GM11168 (cell line): ENCODE data around the gene CEP350.

ENCODE experiments used
- in situ Hi-C: fragments of 300-500 bp; cut with MboI; formaldehyde crosslinking; loops from one replicate; pipeline ENCODE4 v1.12.0; 2022; ENCODE audit warnings: low sequenced_read_pairs; ENCODE audit not compliant: unreplicated experiment

CEP350 gene, protein sequence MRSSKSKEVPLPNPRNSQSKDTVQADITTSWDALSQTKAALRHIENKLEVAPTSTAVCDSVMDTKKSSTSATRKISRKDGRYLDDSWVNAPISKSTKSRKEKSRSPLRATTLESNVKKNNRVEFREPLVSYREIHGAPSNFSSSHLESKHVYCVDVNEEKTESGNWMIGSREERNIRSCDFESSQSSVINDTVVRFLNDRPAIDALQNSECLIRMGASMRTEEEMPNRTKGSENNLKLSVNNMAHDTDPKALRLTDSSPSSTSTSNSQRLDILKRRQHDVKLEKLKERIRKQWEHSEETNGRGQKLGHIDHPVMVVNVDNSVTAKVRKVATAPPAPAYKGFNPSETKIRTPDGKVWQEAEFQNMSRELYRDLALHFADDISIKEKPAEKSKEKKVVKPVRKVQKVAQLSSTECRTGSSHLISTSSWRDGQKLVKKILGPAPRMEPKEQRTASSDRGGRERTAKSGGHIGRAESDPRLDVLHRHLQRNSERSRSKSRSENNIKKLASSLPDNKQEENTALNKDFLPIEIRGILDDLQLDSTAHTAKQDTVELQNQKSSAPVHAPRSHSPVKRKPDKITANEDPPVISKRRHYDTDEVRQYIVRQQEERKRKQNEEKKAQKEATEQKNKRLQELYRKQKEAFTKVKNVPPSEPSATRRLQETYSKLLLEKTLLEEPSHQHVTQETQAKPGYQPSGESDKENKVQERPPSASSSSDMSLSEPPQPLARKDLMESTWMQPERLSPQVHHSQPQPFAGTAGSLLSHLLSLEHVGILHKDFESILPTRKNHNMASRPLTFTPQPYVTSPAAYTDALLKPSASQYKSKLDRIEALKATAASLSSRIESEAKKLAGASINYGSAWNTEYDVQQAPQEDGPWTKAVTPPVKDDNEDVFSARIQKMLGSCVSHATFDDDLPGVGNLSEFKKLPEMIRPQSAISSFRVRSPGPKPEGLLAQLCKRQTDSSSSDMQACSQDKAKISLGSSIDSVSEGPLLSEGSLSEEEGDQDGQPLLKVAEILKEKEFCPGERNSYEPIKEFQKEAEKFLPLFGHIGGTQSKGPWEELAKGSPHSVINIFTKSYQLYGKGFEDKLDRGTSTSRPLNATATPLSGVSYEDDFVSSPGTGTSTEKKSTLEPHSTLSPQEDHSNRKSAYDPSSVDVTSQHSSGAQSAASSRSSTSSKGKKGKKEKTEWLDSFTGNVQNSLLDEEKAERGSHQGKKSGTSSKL (N-terminal part only)

GRCh38 chr1:179954493-179955286, at the start of gene CEP350:
CEP350 (plus strand) TSS chr1:179954810; CDS start chr1:179986182, 31,372 bp downstream.
- in situ Hi-C loops, result no loop called here

DNA sequence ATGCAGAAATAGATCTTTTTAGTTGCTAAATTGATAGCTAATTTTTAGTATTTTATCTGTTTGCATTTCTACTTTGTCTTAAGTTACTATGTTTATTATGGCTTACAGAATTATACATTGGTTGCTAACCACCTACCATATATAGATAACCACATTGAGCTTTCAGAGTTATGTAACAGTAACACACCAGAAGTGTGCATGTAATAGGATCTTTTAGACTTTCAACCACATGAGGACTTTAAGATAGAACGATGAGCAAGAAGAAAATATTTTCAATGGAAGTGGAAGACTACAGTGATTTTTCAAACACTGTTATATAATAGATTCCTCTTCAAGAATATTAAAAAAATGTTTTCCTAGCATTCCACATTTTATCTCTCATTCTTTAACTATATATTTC, 43.7 kb upstream of the CEP350 start:
- in situ Hi-C loops, result no loop called here

DNA sequence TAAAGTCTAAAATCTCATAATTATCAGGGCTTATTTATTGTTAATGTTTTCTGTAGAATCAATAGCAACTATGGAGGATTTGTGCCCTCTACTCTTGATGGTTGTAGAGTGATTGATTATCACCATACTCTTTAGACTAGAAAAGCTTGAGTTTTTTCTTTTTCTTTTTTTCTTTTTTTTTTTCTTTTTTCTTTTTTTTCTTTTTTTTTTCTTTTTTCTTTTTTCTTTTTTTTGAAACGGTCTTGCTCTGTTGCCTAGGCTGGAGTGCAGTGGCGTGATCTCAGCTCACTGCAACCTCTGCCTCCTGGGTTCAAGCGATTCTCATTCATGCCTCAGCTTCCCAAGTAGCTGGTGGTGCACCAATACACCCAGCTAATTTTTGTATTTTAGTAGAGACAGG, 42.8 kb upstream of the CEP350 start:
- in situ Hi-C loops, result no loop called here

GRCh38 chr1:179917601-179918429, 36.8 kb upstream of the CEP350 start:
- in situ Hi-C loops, result no loop called here

- in situ Hi-C loops, result no loop called here
Measured at GRCh38 chr1:179921472-179921871, 33.1 kb upstream of the CEP350 start.

DNA sequence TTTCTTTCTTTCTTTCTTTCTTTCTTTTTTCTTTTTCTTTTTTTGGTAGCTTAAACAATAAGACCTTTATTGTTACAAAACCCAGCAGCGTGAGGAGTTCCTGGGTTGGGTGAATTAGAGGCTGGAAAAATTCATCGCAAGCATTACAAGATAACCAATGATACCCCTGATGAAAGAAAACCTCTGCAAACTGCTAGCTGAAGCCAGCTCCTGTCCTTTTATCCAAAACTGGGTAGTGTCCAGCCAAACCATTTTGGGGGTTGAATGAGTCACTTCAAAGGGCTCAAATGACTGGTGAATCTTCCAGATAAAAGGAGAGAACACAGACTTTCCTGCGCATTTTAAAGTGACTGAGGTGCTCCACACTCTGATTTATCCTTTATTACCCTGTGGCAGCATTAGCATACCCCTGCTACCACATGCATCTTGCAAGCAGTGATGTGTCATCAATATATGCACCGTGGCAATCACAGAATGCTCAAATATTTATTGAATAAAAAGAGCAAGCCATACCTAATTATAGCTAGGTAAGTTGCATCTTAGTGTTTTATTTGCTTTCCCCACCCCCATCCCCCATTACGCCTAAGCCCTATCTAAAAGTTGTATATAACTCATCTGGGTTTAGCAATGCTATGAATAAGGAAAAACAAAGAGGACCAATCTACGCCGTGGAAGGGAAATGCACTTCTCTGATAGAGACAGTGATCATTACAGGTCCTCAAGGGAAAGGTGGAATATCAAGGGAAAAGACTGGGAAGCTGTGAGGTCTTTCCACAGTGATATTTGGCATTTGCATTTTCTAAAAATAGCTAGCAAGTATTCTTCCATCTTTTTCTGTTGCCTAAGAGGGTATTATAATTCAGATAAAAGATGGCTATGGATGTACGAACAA, 32.4 kb upstream of the CEP350 start:
- in situ Hi-C loops, result no loop called here

DNA sequence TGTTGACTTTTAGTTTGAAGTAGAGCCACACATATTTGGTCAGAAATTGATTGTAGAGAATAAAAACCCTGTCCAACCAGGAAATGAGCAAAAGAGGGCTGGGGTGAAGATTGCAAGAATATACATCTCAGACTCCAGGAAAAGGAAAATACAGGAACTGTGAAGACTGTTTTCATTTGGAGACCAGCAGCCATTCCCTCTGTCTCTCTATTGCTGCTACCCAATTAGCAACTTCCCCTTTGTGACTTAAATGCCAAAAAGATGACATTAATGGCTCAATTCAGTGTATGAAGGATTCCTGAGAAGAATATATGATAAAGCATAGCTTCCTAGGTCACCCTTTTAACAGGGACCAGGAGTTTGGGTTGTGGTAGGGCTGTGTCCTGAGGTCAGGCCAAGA, 31.6 kb upstream of the CEP350 start:
- in situ Hi-C loops, result no loop called here

- in situ Hi-C loops, result no loop called here
Measured at GRCh38 chr1:179924268-179924667, 30.3 kb upstream of the CEP350 start.

- in situ Hi-C loops, result no loop called here
Measured at GRCh38 chr1:179925302-179925701, 29.3 kb upstream of the CEP350 start.

- in situ Hi-C loops, result no loop called here
Measured at GRCh38 chr1:179925922-179926849, 28.4 kb upstream of the CEP350 start.

- in situ Hi-C loops, result no loop called here
Measured at GRCh38 chr1:179926850-179927205, 27.8 kb upstream of the CEP350 start.

DNA sequence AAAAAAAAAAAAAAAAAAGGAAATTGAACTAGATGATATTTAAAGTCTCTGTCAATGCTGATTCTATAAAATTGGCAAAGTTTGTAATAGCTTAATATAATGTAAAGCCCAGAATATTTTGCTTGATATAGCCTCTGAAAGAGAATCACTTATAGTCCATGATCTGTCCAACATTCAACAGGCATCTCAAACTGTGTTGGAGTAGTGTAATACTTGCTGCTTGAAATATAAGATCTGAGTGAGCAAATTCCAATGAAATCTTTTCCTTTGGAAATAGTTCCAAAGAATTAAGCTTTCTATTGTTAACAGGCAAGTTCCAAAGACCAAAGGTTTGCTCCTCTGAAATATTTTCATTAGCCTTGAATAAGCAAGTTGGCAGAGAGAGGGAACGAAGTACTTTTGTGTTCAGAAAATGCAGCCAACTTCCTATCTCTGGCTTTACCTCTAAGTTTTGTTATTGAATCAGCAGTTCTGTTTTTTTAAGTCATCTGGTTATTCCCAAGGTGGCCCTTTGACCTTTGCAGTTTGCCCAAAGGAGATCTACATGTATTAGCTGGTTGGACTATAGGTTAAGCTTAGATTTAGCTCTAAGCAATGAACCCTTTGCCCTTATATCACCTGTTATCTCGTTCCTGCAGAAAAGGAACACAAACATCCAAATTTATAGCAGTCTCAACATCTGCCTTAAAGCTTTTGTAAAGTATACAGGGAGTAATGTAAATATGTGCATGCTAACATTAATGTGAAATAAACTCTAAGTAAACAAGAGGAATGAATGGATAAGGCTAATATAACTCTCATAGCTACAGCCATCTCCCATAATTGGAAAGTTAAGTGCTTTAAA, 24.4 kb upstream of the CEP350 start:
- in situ Hi-C loops, result no loop called here

- in situ Hi-C loops, result no loop called here
Measured at GRCh38 chr1:179930867-179931266, 23.7 kb upstream of the CEP350 start.

DNA sequence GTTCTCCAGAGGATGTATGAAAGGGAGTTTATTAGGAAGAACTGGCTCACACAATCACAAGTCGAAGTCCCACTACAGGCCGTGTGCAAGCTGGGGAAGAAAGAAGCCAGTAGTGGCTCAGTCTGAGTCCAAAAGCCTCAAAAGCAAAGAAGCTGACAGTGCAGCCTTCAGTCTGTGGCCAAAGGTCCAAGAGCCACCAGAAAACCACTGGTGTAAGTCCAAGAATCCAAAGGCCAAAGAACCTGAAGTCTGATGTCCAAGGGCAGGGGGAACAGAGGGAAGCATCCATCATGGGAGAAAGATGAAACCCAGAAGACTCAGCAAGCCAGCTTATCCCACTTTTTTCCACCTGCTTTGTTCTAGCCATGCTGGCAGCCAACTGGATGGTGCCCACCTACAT, 21.4 kb upstream of the CEP350 start:
- in situ Hi-C loops, result no loop called here

GRCh38 chr1:179935909-179936496, 18.6 kb upstream of the CEP350 start:
- in situ Hi-C loops, result no loop called here
